Middle frontal gyrus (tissue), 1 donor: Measurements from ENCODE around the gene CHMP1A.

ENCODE experiments used
- DNase-seq: peaks from one replicate; pipeline ENCODE4 v3.0.0-alpha.2; 2015; ENCODE audit warnings: low spot score; ENCODE audit errors: extremely low spot score

The CHMP1A gene

GRCh38 chr16:89624777-89625761, 32.4 kb downstream of the CHMP1A start:
- no peak for DNase-seq

GRCh38 chr16:89623511-89624261, 33.8 kb downstream of the CHMP1A start:
- DNase-seq = no peak

- no peak for DNase-seq
These were observed 35.7 kb downstream of the CHMP1A start for GRCh38 chr16:89621698-89622409.

GRCh38 chr16:89621136-89621697, 36.3 kb downstream of the CHMP1A start:
- DNase-seq = no peak

GRCh38 chr16:89620406-89620841, 37.1 kb downstream of the CHMP1A start:
- DNase-seq = no peak

GRCh38 chr16:89619840-89620239, 37.7 kb downstream of the CHMP1A start:
- DNase-seq = no peak

- DNase-seq = no peak
These were observed 39.2 kb downstream of the CHMP1A start for GRCh38 chr16:89618109-89618998.

- DNase-seq = no peak
These were observed 40.5 kb downstream of the CHMP1A start for GRCh38 chr16:89617036-89617435.

GRCh38 chr16:89616623-89617022, 40.9 kb downstream of the CHMP1A start:
- DNase-seq = no peak

- no peak for DNase-seq
These were observed 41.9 kb downstream of the CHMP1A start for GRCh38 chr16:89615596-89616090.

- DNase-seq = no peak
These were observed 42.3 kb downstream of the CHMP1A start for GRCh38 chr16:89615176-89615575.

GRCh38 chr16:89613954-89614459, 43.5 kb downstream of the CHMP1A start:
- DNase-seq = no peak

GRCh38 chr16:89613231-89613953, 44.1 kb downstream of the CHMP1A start, which contains the start of gene DPEP1:
Gene DPEP1 (plus strand): TSS chr16:89613642. CDS start chr16:89630411, 16,769 bp downstream.
- DNase-seq = no peak

GRCh38 chr16:89612415-89613166, 44.9 kb downstream of the CHMP1A start:
- DNase-seq = no peak

GRCh38 chr16:89610108-89610453, 47.4 kb downstream of the CHMP1A start:
- DNase-seq = no peak

GRCh38 chr16:89607937-89608740, 49.4 kb downstream of the CHMP1A start:
- DNase-seq = no peak

- no peak for DNase-seq
These were observed 50.1 kb downstream of the CHMP1A start for GRCh38 chr16:89607453-89607852.

- DNase-seq = no peak
These were observed 51.5 kb downstream of the CHMP1A start for GRCh38 chr16:89606006-89606405.
